HEK293 (cell line): ENCODE results near the gene GMPS.

Experiments
- CTCF ChIA-PET: fragments of 350-600 bp; formaldehyde crosslinking; extraction: SDS; loops from one replicate; lab custom pipeline; 2021; ENCODE audit warnings: antibody characterized with exemption; lab: Yijun Ruan, JAX
- POLR2A ChIA-PET: fragments of 300-600 bp; formaldehyde crosslinking; extraction: SDS; loops from one replicate; lab custom pipeline; 2020; ENCODE audit warnings: antibody characterized with exemption, inconsistent platforms; lab: Yijun Ruan, JAX
- H3K27ac ChIP-seq: fragments of 200-500 bp; sonication (Bioruptor generic); 2 replicates; pipeline ENCODE4 v1.5.1; 2014; ENCODE audit warnings: low read depth, low read length, control low read depth, inconsistent platforms; ENCODE audit errors: extremely low read depth
- H3K36me3 ChIP-seq, 2 experiments: fragments of 200-500 bp in 1 of 2; sonication (Bioruptor generic) in 1 of 2; 1 replicate in 1 of 2; 2 replicates in 1 of 2; pipeline ENCODE4 v1.5.1; 2014 to 2017; ENCODE audit warnings: inconsistent platforms in 2 of 2, low read length in 2 of 2; ENCODE audit not compliant: control insufficient read depth in 2 of 2, insufficient read depth in 1 of 2
- H3K4me1 ChIP-seq: fragments of 200-500 bp; sonication (Bioruptor generic); 2 replicates; pipeline ENCODE4 v1.5.1; 2014; ENCODE audit warnings: mild to moderate bottlenecking, low read length, inconsistent platforms; ENCODE audit not compliant: control insufficient read depth, insufficient read depth
- H3K4me3 ChIP-seq: 2 replicates; pipeline ENCODE4 v1.5.1; 2011; ENCODE audit warnings: low read depth, mild to moderate bottlenecking, control low read depth, low read length, moderate library complexity
- H3K9me3 ChIP-seq: fragments of 200-500 bp; sonication (Bioruptor generic); 2 replicates; pipeline ENCODE4 v1.5.1; 2014; ENCODE audit warnings: low read depth, low read length, inconsistent platforms; ENCODE audit not compliant: control insufficient read depth, insufficient read depth
- ATF2 ChIP-seq: fragments of 450-650 bp; formaldehyde crosslinking; IDR thresholded peaks from 2 replicates; pipeline ENCODE4 v1.5.1; 2016; ENCODE audit warnings: missing biosample characterization, missing genetic modification characterization, low read depth
- FEZF1 ChIP-seq: fragments of 450-650 bp; formaldehyde crosslinking; IDR thresholded peaks from 2 replicates; pipeline ENCODE4 v1.5.1; 2016; ENCODE audit warnings: missing biosample characterization, missing genetic modification characterization
- GLI2 ChIP-seq: fragments of 450-650 bp; formaldehyde crosslinking; IDR thresholded peaks from 2 replicates; pipeline ENCODE4; 2017; ENCODE audit warnings: missing biosample characterization, missing genetic modification characterization, low read depth, borderline replicate concordance
- MEIS1 ChIP-seq: sonication (generic); formaldehyde crosslinking; IDR thresholded peaks from 2 replicates; pipeline ENCODE4 v1.8.1; 2022; ENCODE audit warnings: missing genetic modification reagents, mild to moderate bottlenecking, borderline replicate concordance
- OVOL3 ChIP-seq: fragments of 450-650 bp; formaldehyde crosslinking; IDR thresholded peaks from 2 replicates; pipeline ENCODE4 v1.5.1; 2016; ENCODE audit warnings: missing biosample characterization, missing genetic modification characterization
- REPIN1 ChIP-seq: fragments of 450-650 bp; formaldehyde crosslinking; IDR thresholded peaks from 2 replicates; pipeline ENCODE4 v1.5.1; 2017; ENCODE audit warnings: missing biosample characterization, missing genetic modification characterization, low read depth
- SALL2 ChIP-seq: fragments of 450-650 bp; formaldehyde crosslinking; IDR thresholded peaks from 2 replicates; pipeline ENCODE4 v1.5.0; 2017; ENCODE audit warnings: missing biosample characterization, mild to moderate bottlenecking, missing genetic modification characterization, borderline replicate concordance
- SETDB1 ChIP-seq: IDR thresholded peaks from one replicate; pipeline ENCODE4 v1.6.1; 2017; ENCODE audit warnings: mild to moderate bottlenecking, low read length, moderate library complexity, mixed read lengths; ENCODE audit not compliant: insufficient read length
- YY1 ChIP-seq: fragments of 450-650 bp; formaldehyde crosslinking; IDR thresholded peaks from 2 replicates; pipeline ENCODE4 v1.5.1; 2018; ENCODE audit warnings: missing biosample characterization, missing genetic modification characterization
- YY2 ChIP-seq: fragments of 450-650 bp; formaldehyde crosslinking; IDR thresholded peaks from 2 replicates; pipeline ENCODE4 v1.5.1; 2016; ENCODE audit warnings: missing biosample characterization, missing genetic modification characterization
- ZFHX2 ChIP-seq: fragments of 450-650 bp; formaldehyde crosslinking; conservative IDR thresholded peaks from 2 replicates; pipeline ENCODE4 v1.5.1; 2016; ENCODE audit warnings: missing biosample characterization, missing genetic modification characterization
- ZIC2 ChIP-seq: fragments of 450-650 bp; formaldehyde crosslinking; IDR thresholded peaks from 2 replicates; pipeline ENCODE4 v1.5.1; 2016; ENCODE audit warnings: missing biosample characterization, missing genetic modification characterization
- ZNF121 ChIP-seq: fragments of 450-650 bp; formaldehyde crosslinking; IDR thresholded peaks from 2 replicates; pipeline ENCODE4 v1.5.1; 2016; ENCODE audit warnings: missing biosample characterization, missing genetic modification characterization
- ZNF184 ChIP-seq: fragments of 450-650 bp; IDR thresholded peaks from 2 replicates; pipeline ENCODE4 v1.5.1; 2018; ENCODE audit warnings: missing biosample characterization, mild to moderate bottlenecking, missing genetic modification characterization
- ZNF2 ChIP-seq: fragments of 450-650 bp; formaldehyde crosslinking; IDR thresholded peaks from 2 replicates; pipeline ENCODE4 v1.5.1; 2016; ENCODE audit warnings: missing biosample characterization, missing genetic modification characterization
- ZNF274 ChIP-seq, 2 experiments: fragments of 200-500 bp in 1 of 2; fragments of 450-650 bp in 1 of 2; sonication (Bioruptor generic) in 1 of 2; formaldehyde crosslinking in 1 of 2; IDR thresholded peaks; 2 replicates each; pipeline versions ENCODE4 v1.5.1 to v1.6.1; 2014 to 2016; ENCODE audit warnings: borderline replicate concordance in 1 of 2, inconsistent platforms in 1 of 2, low read length in 1 of 2, missing biosample characterization in 1 of 2, missing genetic modification characterization in 1 of 2
- ZNF416 ChIP-seq: fragments of 450-650 bp; formaldehyde crosslinking; IDR thresholded peaks from 2 replicates; pipeline ENCODE4 v1.5.1; 2016; ENCODE audit warnings: missing biosample characterization, missing genetic modification characterization
- ZNF449 ChIP-seq: fragments of 450-650 bp; formaldehyde crosslinking; IDR thresholded peaks from 2 replicates; pipeline ENCODE4 v1.5.1; 2017; ENCODE audit warnings: missing biosample characterization, mild to moderate bottlenecking, missing genetic modification characterization, moderate library complexity
- ZNF510 ChIP-seq: fragments of 450-650 bp; formaldehyde crosslinking; IDR thresholded peaks from 2 replicates; pipeline ENCODE4 v1.5.1; 2018; ENCODE audit warnings: mild to moderate bottlenecking, missing genetic modification characterization, missing biosample characterization; ENCODE audit not compliant: insufficient replicate concordance
- ZNF530 ChIP-seq: fragments of 450-650 bp; formaldehyde crosslinking; IDR thresholded peaks from 2 replicates; pipeline ENCODE4 v1.5.1; 2016; ENCODE audit warnings: low read depth, missing biosample characterization, missing genetic modification characterization
- ZNF596 ChIP-seq: fragments of 450-650 bp; IDR thresholded peaks from 2 replicates; pipeline ENCODE4 v1.5.0; 2018; ENCODE audit warnings: missing biosample characterization, mild to moderate bottlenecking, missing genetic modification characterization, moderate library complexity
- ZNF624 ChIP-seq: fragments of 450-650 bp; formaldehyde crosslinking; IDR thresholded peaks from 2 replicates; pipeline ENCODE4 v1.5.1; 2017; ENCODE audit warnings: missing biosample characterization, missing genetic modification characterization
- ZNF707 ChIP-seq: fragments of 450-650 bp; formaldehyde crosslinking; IDR thresholded peaks from 2 replicates; pipeline ENCODE4 v1.5.1; 2016; ENCODE audit warnings: missing biosample characterization, missing genetic modification characterization
- ZNF792 ChIP-seq: fragments of 450-650 bp; formaldehyde crosslinking; IDR thresholded peaks from 2 replicates; pipeline ENCODE4 v1.5.1; 2016; ENCODE audit warnings: missing biosample characterization, missing genetic modification characterization
- ZNF837 ChIP-seq: fragments of 450-650 bp; formaldehyde crosslinking; IDR thresholded peaks from 2 replicates; pipeline ENCODE4 v1.5.1; 2016; ENCODE audit warnings: missing biosample characterization, missing genetic modification characterization
- TF ChIP-seq, protein P1 (sequence below): fragments of 450-650 bp; formaldehyde crosslinking; IDR thresholded peaks from 2 replicates; pipeline ENCODE4 v1.5.1; 2017; ENCODE audit warnings: missing biosample characterization, missing genetic modification characterization
- TF ChIP-seq, protein P2 (sequence below): fragments of 450-650 bp; formaldehyde crosslinking; IDR thresholded peaks from 2 replicates; pipeline ENCODE4 v1.5.1; 2017; ENCODE audit warnings: missing biosample characterization, missing genetic modification characterization

GMPS gene

DNA sequence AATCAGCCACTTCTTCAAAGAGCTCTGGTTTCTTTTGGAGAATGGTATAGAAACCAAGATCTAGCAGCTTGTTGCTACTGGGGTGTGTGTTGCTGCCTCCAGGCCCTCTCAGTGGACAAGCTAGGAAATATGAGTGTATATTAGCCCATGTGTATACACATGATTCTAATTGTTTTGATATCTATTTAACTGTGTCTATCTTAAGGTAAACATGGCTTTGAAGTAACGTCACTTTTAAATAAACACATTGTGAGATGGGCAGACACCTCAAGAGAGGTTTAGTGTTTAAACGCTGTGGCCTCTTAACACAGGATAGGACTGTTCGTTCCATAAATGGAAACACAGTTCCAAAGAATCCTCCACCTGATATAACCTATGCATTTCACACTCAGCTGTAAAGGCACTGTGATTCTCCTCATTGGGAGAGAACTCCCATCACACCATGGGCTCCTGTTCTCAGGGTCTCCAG lies 87.0 kb downstream of the GMPS start:
- no peaks in the 10 kb centered on the region for H3K9me3 ChIP-seq
- peaks cover 0 to 6% of the 10 kb centered on the region in 2 experiments; a peak in 1 of 3 replicates for H3K36me3 ChIP-seq
- TF ChIP-seq ZNF792 (tag by site-specific recombination) (no peak), ZNF274 (IDR thresholded peaks at IDR 0.05; ENCODE audit: low read length) (no peak), ZNF274 (tag by site-specific recombination; IDR thresholded peaks at IDR 0.05; ENCODE audit: borderline replicate concordance) (no peak), ZNF624 (no peak), ZFHX2 (tag by site-specific recombination) (no peak), ZNF510 (tag by site-specific recombination) (no peak), REPIN1 (no peak), FEZF1 (tag by site-specific recombination) (no peak), ZNF2 (tag by site-specific recombination) (no peak), ZNF184 (tag by site-specific recombination) (no peak), YY1 (tag by site-specific recombination) (no peak), SALL2 (tag by site-specific recombination) (no peak), ATF2 (no peak), ZNF121 (tag by site-specific recombination) (no peak), ZNF707 (tag by site-specific recombination) (no peak), ZNF596 (no peak), GLI2 (tag by site-specific recombination) (no peak), OVOL3 (tag by site-specific recombination) (no peak), ZIC2 (tag by site-specific recombination) (no peak)
- TF ChIP-seq, protein P1, sequence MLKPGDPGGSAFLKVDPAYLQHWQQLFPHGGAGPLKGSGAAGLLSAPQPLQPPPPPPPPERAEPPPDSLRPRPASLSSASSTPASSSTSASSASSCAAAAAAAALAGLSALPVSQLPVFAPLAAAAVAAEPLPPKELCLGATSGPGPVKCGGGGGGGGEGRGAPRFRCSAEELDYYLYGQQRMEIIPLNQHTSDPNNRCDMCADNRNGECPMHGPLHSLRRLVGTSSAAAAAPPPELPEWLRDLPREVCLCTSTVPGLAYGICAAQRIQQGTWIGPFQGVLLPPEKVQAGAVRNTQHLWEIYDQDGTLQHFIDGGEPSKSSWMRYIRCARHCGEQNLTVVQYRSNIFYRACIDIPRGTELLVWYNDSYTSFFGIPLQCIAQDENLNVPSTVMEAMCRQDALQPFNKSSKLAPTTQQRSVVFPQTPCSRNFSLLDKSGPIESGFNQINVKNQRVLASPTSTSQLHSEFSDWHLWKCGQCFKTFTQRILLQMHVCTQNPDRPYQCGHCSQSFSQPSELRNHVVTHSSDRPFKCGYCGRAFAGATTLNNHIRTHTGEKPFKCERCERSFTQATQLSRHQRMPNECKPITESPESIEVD, result no peak
- TF ChIP-seq, all 188 proteins: peak for 0
- no peak overlapping the region for H3K4me3 ChIP-seq
- ChIA-PET POLR2A (no interaction called here), CTCF (no interaction called here)
- H3K4me1 ChIP-seq, result no peaks in the 10 kb centered on the region
- no peak overlapping the region for H3K27ac ChIP-seq

DNA sequence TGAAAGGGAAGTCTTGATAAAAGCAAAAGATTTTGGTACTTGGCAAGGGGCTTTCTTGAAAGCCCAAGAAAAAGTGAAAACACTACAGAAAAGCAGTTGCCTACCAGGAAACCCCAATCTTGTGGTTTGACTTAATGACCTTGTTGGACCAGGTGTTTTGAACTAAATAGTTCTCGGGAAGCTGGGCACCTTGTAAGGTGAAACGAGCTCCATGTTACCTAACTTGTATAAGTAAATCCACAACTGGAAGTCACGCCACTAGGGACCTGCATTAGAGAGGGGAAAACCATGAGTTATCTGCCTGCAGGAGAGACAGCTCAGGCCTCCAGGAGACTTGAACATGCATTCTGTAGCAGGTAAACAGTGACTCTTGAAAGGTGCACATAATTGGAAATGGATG lies 88.2 kb downstream of the GMPS start:
- H3K4me3 ChIP-seq, result no peak overlapping the region
- no peak overlapping the region for H3K27ac ChIP-seq
- TF ChIP-seq FEZF1 (tag by site-specific recombination) (no peak), MEIS1 (CRISPR knock-in tag) (no peak), SETDB1 (no peak), ZNF837 (no peak), ZNF530 (tag by site-specific recombination) (no peak), YY2 (tag by site-specific recombination) (no peak), ZNF449 (no peak), ZNF416 (tag by site-specific recombination) (no peak)
- TF ChIP-seq, protein P2, sequence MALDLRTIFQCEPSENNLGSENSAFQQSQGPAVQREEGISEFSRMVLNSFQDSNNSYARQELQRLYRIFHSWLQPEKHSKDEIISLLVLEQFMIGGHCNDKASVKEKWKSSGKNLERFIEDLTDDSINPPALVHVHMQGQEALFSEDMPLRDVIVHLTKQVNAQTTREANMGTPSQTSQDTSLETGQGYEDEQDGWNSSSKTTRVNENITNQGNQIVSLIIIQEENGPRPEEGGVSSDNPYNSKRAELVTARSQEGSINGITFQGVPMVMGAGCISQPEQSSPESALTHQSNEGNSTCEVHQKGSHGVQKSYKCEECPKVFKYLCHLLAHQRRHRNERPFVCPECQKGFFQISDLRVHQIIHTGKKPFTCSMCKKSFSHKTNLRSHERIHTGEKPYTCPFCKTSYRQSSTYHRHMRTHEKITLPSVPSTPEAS, result no peak
- no peaks in the 10 kb centered on the region for H3K4me1 ChIP-seq
- ChIA-PET POLR2A (no interaction called here), CTCF (interaction anchor here (0.6 kb wide), 1 partner anchor 87 kb away, joined by 3 read pairs; no protein-coding TSS in a partner anchor)
- no peaks in the 10 kb centered on the region for H3K9me3 ChIP-seq
- H3K36me3 ChIP-seq, result peaks cover 0 to 6% of the 10 kb centered on the region in 2 experiments; a peak in 1 of 3 replicates
